ENCODE data around the gene CYP27B1. TPM values are rescaled to one million over a fixed set of nuclear protein-coding genes. Genes with fewer than 3 reads are reported as not detected.
A peak's percentile ranks its signal among the peaks of the same experiment; 100 is the strongest.

Gene CYP27B1
- total and polyA plus RNA-seq, 9 of the 15 experiments (the other 6 are each of a cell fraction or from before 2014, with no cell fraction given) = 0.18 to 4.2 (median 1.8) TPM

DNA sequence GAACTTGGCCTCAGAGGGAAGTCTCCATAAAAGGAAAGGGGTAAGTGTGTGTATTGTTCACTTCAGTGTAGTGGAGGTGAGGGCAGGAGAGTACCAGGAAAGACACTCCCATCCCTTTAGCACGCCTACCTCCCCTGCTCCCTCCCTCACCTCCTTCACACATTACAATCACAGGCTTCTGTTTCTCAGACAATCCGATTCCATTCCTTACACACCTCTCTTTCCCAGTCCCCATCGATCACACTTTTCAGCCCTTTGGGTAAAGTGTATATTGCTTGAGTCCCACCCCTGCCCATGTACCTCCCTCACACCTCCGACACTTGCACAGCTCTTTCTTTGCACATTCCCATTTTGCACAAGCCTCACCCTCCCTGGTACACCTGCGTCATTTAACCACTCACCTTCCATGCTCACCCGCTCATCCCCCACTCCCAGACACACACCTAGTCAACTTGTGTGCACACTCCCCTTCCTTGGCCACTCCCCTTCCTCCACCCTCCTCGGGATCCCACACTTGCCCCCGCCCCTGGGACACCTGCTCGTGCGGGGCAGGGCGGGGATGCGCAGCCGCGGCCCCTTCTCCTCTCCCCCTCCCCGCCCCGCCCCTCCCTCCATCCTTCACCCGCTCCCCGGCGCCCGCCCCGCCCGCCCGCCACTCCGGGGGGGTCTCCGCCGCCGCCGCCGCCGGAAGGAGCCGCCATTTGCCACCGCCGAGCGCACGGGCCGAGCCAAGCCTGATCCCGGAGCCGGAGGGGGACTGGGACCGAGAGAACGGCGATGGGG, 12.3 kb downstream of the CYP27B1 start, which contains the start of gene MARCHF9 (continued):
- TF ChIP-seq KDM5B (IDR thresholded peaks at IDR 0.05; ENCODE audit: insufficient replicate concordance, low read depth, low read length) (peak; percentile 41), DPF2 (IDR thresholded peaks at IDR 0.05) (peak; percentile 74), EWSR1 (IDR thresholded peaks at IDR 0.05; ENCODE audit: borderline replicate concordance, low read depth, partially characterized antibody) (no peak), HDGF (IDR thresholded peaks at IDR 0.05) (peak; percentile 94; the same call in 1 of the 2 replicates), ZNF408 (CRISPR knock-in tag; IDR thresholded peaks at IDR 0.05; ENCODE audit: low read depth) (no peak), ZBED1 (IDR thresholded peaks at IDR 0.05) (0 out of 2 replicates have a peak, but pooled peaks have one; percentile 46)
- TF ChIP-seq, protein P1, sequence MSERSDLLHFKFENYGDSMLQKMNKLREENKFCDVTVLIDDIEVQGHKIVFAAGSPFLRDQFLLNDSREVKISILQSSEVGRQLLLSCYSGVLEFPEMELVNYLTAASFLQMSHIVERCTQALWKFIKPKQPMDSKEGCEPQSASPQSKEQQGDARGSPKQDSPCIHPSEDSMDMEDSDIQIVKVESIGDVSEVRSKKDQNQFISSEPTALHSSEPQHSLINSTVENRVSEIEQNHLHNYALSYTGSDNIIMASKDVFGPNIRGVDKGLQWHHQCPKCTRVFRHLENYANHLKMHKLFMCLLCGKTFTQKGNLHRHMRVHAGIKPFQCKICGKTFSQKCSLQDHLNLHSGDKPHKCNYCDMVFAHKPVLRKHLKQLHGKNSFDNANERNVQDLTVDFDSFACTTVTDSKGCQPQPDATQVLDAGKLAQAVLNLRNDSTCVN (CRISPR knock-in tag; IDR thresholded peaks at IDR 0.05) = 0 out of 2 replicates have a peak, but pooled peaks have one; percentile 35
- TF ChIP-seq, protein P2, sequence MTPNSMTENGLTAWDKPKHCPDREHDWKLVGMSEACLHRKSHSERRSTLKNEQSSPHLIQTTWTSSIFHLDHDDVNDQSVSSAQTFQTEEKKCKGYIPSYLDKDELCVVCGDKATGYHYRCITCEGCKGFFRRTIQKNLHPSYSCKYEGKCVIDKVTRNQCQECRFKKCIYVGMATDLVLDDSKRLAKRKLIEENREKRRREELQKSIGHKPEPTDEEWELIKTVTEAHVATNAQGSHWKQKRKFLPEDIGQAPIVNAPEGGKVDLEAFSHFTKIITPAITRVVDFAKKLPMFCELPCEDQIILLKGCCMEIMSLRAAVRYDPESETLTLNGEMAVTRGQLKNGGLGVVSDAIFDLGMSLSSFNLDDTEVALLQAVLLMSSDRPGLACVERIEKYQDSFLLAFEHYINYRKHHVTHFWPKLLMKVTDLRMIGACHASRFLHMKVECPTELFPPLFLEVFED (CRISPR knock-in tag; conservative IDR thresholded peaks at IDR 0.05) = peak; percentile 86; the same call in 1 of the 2 replicates
- TF ChIP-seq, protein P3, sequence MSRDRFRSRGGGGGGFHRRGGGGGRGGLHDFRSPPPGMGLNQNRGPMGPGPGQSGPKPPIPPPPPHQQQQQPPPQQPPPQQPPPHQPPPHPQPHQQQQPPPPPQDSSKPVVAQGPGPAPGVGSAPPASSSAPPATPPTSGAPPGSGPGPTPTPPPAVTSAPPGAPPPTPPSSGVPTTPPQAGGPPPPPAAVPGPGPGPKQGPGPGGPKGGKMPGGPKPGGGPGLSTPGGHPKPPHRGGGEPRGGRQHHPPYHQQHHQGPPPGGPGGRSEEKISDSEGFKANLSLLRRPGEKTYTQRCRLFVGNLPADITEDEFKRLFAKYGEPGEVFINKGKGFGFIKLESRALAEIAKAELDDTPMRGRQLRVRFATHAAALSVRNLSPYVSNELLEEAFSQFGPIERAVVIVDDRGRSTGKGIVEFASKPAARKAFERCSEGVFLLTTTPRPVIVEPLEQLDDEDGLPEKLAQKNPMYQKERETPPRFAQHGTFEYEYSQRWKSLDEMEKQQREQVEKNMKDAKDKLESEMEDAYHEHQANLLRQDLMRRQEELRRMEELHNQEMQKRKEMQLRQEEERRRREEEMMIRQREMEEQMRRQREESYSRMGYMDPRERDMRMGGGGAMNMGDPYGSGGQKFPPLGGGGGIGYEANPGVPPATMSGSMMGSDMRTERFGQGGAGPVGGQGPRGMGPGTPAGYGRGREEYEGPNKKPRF (IDR thresholded peaks at IDR 0.05; ENCODE audit: low read depth, low read length) = no peak
- TF ChIP-seq, protein P4, sequence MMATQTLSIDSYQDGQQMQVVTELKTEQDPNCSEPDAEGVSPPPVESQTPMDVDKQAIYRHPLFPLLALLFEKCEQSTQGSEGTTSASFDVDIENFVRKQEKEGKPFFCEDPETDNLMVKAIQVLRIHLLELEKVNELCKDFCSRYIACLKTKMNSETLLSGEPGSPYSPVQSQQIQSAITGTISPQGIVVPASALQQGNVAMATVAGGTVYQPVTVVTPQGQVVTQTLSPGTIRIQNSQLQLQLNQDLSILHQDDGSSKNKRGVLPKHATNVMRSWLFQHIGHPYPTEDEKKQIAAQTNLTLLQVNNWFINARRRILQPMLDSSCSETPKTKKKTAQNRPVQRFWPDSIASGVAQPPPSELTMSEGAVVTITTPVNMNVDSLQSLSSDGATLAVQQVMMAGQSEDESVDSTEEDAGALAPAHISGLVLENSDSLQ (IDR thresholded peaks at IDR 0.05) = peak; percentile 18; the same call in 1 of the 2 replicates
- TF ChIP-seq, protein P5, sequence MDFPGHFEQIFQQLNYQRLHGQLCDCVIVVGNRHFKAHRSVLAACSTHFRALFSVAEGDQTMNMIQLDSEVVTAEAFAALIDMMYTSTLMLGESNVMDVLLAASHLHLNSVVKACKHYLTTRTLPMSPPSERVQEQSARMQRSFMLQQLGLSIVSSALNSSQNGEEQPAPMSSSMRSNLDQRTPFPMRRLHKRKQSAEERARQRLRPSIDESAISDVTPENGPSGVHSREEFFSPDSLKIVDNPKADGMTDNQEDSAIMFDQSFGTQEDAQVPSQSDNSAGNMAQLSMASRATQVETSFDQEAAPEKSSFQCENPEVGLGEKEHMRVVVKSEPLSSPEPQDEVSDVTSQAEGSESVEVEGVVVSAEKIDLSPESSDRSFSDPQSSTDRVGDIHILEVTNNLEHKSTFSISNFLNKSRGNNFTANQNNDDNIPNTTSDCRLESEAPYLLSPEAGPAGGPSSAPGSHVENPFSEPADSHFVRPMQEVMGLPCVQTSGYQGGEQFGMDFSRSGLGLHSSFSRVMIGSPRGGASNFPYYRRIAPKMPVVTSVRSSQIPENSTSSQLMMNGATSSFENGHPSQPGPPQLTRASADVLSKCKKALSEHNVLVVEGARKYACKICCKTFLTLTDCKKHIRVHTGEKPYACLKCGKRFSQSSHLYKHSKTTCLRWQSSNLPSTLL (IDR thresholded peaks at IDR 0.05) = 0 out of 2 replicates have a peak, but pooled peaks have one; percentile 41
- TF ChIP-seq, protein P6, sequence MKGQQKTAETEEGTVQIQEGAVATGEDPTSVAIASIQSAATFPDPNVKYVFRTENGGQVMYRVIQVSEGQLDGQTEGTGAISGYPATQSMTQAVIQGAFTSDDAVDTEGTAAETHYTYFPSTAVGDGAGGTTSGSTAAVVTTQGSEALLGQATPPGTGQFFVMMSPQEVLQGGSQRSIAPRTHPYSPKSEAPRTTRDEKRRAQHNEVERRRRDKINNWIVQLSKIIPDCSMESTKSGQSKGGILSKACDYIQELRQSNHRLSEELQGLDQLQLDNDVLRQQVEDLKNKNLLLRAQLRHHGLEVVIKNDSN (CRISPR knock-in tag; IDR thresholded peaks at IDR 0.05) = peak; percentile 5; the same call in 1 of the 2 replicates
- TF ChIP-seq, protein P7, sequence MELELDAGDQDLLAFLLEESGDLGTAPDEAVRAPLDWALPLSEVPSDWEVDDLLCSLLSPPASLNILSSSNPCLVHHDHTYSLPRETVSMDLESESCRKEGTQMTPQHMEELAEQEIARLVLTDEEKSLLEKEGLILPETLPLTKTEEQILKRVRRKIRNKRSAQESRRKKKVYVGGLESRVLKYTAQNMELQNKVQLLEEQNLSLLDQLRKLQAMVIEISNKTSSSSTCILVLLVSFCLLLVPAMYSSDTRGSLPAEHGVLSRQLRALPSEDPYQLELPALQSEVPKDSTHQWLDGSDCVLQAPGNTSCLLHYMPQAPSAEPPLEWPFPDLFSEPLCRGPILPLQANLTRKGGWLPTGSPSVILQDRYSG (tag; conservative IDR thresholded peaks at IDR 0.05; ENCODE audit: low read depth) = no peak
- TF ChIP-seq, protein P8, sequence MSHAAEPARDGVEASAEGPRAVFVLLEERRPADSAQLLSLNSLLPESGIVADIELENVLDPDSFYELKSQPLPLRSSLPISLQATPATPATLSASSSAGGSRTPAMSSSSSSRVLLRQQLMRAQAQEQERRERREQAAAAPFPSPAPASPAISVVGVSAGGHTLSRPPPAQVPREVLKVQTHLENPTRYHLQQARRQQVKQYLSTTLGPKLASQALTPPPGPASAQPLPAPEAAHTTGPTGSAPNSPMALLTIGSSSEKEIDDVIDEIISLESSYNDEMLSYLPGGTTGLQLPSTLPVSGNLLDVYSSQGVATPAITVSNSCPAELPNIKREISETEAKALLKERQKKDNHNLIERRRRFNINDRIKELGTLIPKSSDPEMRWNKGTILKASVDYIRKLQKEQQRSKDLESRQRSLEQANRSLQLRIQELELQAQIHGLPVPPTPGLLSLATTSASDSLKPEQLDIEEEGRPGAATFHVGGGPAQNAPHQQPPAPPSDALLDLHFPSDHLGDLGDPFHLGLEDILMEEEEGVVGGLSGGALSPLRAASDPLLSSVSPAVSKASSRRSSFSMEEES (CRISPR knock-in tag; IDR thresholded peaks at IDR 0.05) = no peak
